Measurements from ENCODE around the gene FGF9.

The FGF9 gene

DNA sequence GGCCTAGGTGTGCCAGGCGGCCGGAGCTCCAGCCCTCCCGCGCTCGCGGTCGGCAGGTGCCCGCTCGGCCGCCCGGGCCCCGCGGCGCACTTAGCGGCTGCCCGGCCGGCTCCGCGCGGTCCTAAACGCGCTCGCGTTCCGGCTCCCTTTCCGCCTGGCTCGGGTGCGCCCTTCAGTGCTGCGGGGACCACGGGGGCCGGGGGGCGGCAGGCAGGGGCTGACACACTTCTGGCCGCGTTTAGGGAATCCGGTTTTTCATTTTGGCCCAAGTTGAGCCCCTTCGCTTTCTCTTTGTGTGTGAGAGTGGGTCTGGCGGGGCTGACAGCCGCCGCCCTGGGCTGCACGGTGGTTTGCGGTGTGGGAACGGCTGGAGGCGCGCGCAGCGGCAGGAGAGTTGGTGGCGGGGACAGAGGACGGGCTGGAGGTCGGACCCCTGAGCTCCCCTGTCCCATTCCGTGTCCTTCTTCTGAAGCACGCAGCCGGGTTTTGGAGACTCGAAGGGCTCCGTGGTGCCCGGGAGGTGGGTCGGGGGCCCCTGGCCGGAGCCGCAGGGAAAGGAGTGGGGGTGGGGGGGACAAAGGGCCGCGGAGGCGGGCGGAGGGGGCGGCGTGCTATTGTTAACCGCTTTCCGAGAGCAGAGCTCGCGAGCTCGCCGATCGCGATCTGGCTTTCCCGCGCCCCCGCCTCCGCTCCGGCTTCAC is 3.1 kb downstream of the FGF9 start:
- in situ Hi-C loops (cut with MboI; ENCODE audit: low sequenced_read_pairs): no loop called here

DNA sequence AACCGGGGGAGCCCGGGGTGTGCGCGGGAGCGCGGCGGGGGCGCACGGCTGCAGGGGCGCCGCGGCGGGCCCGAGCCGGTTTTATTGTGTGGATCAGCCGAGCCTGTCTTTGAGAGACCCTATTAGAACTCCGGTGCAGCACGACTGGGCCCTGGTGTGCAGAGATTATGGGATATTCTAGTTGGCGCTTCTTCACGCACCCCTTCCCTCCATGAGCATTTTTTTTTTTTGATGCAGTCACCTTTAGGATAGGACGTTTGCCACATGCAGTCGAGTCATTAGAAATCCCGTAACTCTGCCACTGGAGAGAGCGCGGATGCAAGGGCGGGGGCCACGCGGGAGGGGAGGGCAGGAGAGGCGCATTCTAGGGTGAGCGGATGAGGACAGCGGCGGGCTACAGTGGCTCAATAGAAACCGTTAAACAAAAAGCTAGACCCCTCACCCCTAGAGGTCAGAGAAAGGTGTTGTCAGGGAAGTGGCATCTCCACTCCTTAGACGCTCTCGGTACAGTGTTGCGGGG is 3.7 kb downstream of the FGF9 start:
- in situ Hi-C loops (cut with MboI; ENCODE audit: low sequenced_read_pairs): no loop called here

GRCh38 chr13:21675095-21675991 is 4.5 kb downstream of the FGF9 start:
- in situ Hi-C loops (cut with MboI; ENCODE audit: low sequenced_read_pairs): no loop called here

DNA sequence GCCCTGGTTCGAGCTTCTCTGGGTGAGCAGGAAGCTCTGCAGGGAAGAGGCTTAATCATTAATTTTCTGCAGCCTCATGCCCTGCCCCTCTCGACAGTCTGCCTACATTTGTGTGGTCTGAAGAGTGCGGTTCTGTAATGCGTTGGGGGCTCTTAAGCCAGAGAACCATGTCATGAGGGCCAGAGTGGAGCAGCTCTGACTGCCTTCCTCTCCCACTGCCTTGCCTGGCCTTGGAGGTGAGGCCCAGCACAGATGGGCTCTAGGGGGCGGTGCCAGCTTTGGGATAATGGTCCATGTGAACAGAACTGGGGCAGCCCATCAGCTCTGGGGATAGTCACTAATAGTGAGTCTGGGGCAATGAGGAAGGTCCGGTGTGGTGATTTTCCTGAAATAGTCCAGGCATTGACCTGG is 5.7 kb downstream of the FGF9 start:
- in situ Hi-C loops (cut with MboI; ENCODE audit: low sequenced_read_pairs): no loop called here

DNA sequence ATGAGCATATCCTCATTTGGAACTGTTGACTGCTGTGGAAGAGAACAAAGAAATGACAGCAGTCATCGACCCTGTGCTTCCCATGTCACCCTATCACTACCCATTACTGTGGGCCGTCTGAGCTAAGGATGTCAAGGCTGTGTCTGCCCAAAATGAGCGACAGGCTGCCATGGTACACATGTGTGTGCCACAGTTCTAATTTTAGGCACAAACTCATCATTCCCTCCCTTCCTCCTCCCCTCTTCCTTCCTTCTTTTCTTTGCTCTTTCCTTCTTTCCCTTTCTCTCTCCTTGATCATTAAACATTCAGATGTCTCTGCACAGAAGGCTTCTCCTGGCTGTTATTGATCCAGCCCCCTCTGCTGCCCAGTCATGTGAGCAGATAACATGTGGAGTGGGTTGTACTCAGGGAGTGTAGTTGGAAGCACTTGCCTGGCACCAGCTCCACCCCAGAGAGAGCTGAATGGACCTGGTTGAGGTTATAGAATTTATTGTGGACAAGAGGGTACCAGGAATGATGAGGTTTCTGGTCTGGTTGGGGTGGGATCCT is 6.3 kb downstream of the FGF9 start:
- in situ Hi-C loops (cut with MboI; ENCODE audit: low sequenced_read_pairs): no loop called here

- in situ Hi-C loops (cut with MboI; ENCODE audit: low sequenced_read_pairs): no loop called here
Measured at GRCh38 chr13:21683034-21683733, 12.3 kb downstream of the FGF9 start.

DNA sequence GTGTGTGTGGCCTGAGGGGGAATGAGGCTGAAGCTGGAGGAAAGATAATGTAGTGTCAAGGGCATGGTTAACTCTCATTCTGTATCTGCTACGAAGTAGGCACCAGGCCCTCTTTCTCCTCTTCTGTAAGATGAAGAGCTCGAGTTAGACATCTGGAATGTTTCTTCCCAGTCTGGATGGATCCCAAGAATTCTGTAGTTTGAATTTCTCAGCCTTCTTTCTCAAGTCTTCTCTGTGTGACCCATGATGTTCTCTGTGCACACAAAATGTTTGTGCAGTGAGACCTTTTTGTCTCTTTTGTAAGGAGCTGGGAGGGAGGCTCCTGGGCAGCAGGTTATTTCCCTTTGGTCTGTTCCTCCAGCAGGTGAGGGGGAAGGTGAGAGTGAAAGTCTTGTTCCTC is 13.7 kb downstream of the FGF9 start:
- in situ Hi-C loops (cut with MboI; ENCODE audit: low sequenced_read_pairs): no loop called here

GRCh38 chr13:21685485-21686064 is 14.7 kb downstream of the FGF9 start:
- in situ Hi-C loops (cut with MboI; ENCODE audit: low sequenced_read_pairs): no loop called here

DNA sequence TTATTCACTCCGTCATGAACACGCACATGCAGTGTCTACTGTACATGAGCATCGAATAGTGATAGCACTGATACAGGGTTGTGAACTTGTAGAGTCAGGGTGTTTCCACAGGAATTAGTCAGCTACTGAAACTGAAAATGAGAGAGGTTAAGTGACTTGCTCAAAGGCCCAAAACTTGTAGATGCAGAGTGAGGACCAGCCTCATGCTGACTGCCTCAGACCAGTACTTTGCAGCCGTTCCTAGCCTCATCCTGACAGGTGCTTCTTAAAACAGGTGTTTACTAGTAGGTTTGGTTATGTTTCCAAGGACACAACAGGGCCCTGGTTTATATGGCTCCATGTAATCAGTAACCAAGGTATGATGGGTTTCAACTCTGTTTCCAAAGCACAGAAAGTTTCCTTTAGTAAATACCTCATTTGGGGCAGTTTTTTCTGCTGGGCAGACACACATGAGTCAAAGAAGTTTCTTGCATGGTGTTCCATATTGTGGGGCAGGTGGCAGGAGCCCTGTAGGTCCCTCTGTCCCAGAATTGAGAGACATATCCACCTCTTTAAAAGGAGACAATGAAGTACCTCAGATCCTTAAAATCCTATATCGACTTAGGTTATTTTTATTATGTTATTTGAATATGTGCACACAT is 16.0 kb downstream of the FGF9 start:
- in situ Hi-C loops (cut with MboI; ENCODE audit: low sequenced_read_pairs): no loop called here

- in situ Hi-C loops (cut with MboI; ENCODE audit: low sequenced_read_pairs): no loop called here
Measured at GRCh38 chr13:21688056-21688455, 17.2 kb downstream of the FGF9 start.

- in situ Hi-C loops (cut with MboI; ENCODE audit: low sequenced_read_pairs): no loop called here
Measured at GRCh38 chr13:21689097-21689496, 18.2 kb downstream of the FGF9 start.

- in situ Hi-C loops (cut with MboI; ENCODE audit: low sequenced_read_pairs): no loop called here
Measured at GRCh38 chr13:21690955-21691354, 20.1 kb downstream of the FGF9 start.

- in situ Hi-C loops (cut with MboI; ENCODE audit: low sequenced_read_pairs): no loop called here
Measured at GRCh38 chr13:21691500-21691899, 20.6 kb downstream of the FGF9 start.

GRCh38 chr13:21691928-21692327 is 21.1 kb downstream of the FGF9 start:
- in situ Hi-C loops (cut with MboI; ENCODE audit: low sequenced_read_pairs): no loop called here

GRCh38 chr13:21694831-21695230 is 24.0 kb downstream of the FGF9 start:
- in situ Hi-C loops (cut with MboI; ENCODE audit: low sequenced_read_pairs): no loop called here

- in situ Hi-C loops (cut with MboI; ENCODE audit: low sequenced_read_pairs): no loop called here
Measured at GRCh38 chr13:21695546-21695945, 24.7 kb downstream of the FGF9 start.

- in situ Hi-C loops (cut with MboI; ENCODE audit: low sequenced_read_pairs): no loop called here
Measured at GRCh38 chr13:21696865-21697448, 26.1 kb downstream of the FGF9 start.

GRCh38 chr13:21698817-21699679 is 28.2 kb downstream of the FGF9 start:
- in situ Hi-C loops (cut with MboI; ENCODE audit: low sequenced_read_pairs): no loop called here

- in situ Hi-C loops (cut with MboI; ENCODE audit: low sequenced_read_pairs): no loop called here
Measured at GRCh38 chr13:21701460-21701859, 30.6 kb downstream of the FGF9 start.
